HG03432 (cell line): ENCODE results near the gene ALDH1A1.
"Not testable (repeated sequence)": the region's sequence is repeated elsewhere in the genome, so short reads cannot be mapped to it uniquely, and the experiment has no call there.

Source experiments
- ATAC-seq: cut with Tn5 transposase; IDR thresholded peaks from one replicate; pipeline ENCODE4 v1.9.1; 2021; ENCODE audit warnings: mild to moderate bottlenecking, moderate library complexity; ENCODE audit not compliant: unreplicated experiment

ALDH1A1 gene

DNA sequence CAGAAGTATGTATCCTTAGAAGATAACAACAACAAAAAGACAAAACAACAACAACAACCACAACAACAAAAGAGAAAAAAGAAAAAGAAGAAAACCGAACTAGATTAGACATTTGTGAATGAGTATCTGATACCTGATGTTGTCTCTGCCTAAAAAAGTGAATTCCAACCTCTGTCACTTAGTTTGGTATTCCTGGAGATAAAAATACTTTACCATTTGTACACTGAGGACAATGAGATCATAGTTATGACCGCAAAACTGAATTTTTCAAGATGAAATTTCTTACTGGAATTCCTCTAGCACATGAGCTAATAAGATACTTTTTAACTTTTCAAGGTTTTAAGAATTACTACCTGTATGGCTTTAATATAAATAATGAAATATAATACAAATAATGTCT, 54.5 kb downstream of the ALDH1A1 start:
- no peak for ATAC-seq

GRCh38 chr9:72897069-72897649, 55.7 kb downstream of the ALDH1A1 start:
- no peak for ATAC-seq

- ATAC-seq = no peak
Observed at GRCh38 chr9:72896439-72896838, 56.4 kb downstream of the ALDH1A1 start.

- ATAC-seq = no peak
Observed at GRCh38 chr9:72895122-72895521, 57.7 kb downstream of the ALDH1A1 start.

DNA sequence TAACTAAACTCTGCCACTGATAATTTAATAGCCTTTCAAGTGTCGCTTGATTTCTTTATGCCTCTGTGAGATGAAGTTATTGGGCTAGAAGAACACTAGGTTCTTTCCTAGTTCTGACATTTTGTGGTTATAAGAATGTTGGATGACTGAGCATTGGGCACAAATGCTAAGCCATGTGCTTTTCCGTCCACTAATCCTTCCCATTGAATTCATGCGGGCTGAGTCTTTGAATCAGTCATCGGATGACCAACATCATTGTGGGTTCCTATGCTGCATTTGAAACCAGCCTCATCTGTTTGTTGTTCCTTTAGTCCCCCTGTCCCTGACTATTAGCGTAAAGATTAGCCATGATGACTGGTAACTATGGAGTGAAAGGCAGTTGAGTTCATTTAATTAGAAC, 58.5 kb downstream of the ALDH1A1 start:
- no peak for ATAC-seq

DNA sequence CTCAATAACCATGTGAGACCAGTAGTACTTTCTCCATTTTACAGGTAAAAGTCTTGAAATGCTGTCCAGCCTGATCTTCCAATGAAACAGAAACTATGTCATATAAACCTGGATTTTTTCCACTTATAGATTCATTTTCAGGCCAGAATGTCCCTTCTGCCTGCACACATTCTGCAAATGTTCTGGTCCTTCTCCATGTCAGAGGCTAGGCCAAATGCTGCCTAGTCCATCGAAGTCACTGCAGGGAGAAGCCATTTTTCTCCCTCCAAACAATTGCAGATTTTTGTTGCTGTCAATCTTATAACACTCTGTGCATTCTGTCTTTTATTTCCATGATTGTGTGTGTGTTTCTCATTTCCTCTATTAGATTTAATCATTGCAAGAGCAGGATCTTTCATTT, 59.4 kb downstream of the ALDH1A1 start:
- no peak for ATAC-seq

DNA sequence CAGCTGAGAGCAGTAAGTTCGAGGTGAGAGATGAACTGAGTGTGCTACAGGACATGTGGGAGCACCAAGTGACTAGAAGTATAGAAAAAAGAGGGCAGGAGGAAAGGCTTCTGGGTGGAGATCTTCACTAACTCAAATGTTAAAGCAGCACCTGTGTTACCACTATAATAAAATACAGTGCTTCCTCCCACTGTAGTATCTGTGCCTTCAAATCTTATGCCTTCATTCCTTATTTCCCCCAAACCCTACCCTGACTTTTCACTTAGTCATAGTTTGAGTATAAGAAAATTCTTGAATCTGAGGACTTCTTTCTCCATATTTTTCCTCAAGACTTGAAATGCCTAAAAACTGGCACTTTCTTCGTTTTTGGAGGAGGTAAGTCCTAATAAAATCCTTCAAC, 61.8 kb downstream of the ALDH1A1 start:
- ATAC-seq = no peak

- no peak for ATAC-seq
Observed at GRCh38 chr9:72888943-72889342, 63.9 kb downstream of the ALDH1A1 start.

DNA sequence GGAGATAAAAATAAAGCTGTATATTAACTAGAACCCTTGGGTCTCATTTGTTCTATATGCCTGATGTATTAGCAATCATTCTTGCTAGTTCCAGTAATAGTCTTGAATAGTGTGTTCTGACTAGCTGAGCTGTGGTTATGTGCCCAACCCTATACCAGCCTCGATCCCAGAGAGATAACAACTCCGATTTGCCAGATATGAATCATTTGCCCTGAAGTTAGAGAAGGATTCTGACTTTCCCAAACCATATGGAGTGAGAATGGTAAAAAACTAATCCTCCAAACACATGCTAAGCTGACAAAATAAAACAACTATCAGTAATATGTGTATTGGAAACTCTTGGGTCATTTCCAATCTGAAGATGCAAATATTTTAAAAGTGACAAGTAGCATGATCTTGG, 64.8 kb downstream of the ALDH1A1 start:
- ATAC-seq = no peak

DNA sequence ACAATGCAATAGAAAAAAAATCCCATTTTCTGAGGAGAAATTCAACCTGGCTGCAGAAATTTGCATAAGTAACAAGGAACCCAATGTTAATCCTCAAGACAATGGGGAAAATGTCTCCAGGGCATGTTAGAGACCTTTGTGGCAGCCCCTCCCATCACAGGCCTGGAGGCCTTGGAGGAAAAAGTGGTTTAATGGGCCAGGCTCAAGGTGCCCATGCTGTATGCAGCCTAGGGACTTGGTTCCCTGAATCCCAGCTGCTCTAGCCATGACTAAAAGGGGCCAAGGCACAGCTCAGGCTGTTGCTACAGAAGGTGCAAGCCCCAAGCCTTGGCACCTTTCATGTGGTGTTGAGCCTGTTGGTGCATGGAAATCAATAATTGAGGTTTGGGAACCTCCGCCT, 66.5 kb downstream of the ALDH1A1 start:
- no peak for ATAC-seq

GRCh38 chr9:72884508-72884907, 68.3 kb downstream of the ALDH1A1 start:
- no peak for ATAC-seq

GRCh38 chr9:72883875-72884274, 69.0 kb downstream of the ALDH1A1 start:
- ATAC-seq = no peak

GRCh38 chr9:72882117-72882775, 70.6 kb downstream of the ALDH1A1 start:
- ATAC-seq = no peak

DNA sequence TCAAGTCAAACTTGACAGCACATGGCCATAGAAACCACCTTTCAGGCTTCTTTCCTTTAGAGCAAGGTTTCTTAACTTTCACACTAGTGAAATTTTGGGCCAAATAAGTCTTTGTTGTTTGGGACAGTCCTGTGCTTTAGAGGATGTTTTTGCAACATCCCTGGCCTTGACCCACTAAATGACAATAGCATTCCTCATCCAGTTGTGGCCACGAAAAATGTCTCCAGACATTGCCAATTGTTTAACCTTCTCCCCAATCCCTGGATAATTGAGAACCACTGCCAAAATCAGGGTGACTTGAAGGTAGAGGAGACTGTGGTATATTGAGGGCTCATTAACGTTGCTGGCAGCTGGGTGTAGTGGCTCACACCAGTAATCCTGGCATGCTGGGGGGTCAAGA, 72.0 kb downstream of the ALDH1A1 start:
- ATAC-seq = no peak

DNA sequence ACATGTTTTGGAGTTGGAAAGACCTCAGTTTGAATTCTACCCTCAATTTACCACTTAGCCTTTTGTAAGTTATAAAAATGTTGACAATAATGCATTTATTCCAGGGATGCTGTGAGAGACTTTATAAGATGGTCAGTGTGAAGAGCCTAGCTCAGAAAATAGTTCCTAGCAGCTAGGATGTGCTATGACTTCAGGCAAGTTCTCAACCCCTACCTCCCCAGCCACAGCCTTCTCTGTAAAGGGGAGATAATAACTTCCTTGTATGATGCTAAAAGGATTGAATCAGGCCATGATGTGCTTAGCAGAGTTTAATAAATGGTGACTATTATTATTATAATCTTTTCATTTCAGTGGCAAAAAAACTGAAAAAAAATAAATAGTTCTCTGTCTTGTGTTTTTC, 77.6 kb downstream of the ALDH1A1 start:
- ATAC-seq = no peak

DNA sequence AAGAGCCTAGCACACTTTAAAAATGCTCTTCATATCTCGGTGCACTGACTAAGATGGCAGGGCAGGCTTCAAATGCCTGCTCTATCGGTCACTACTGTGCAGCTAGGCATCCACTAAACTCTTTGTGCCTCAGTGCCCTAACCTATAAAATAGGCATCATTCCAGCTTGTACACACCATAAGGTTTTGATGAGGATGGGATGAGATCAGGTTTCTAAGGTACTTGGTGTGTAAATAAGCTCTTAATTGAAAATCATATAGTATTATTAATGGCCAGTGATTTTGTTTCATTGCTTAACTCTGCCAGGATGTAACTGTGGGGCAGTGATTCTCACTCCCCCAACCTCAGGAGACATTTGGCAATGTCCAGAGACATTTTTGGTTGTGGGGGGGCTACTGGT, 78.5 kb downstream of the ALDH1A1 start:
- no peak for ATAC-seq

GRCh38 chr9:72873456-72873855, 79.4 kb downstream of the ALDH1A1 start:
- ATAC-seq = no peak

DNA sequence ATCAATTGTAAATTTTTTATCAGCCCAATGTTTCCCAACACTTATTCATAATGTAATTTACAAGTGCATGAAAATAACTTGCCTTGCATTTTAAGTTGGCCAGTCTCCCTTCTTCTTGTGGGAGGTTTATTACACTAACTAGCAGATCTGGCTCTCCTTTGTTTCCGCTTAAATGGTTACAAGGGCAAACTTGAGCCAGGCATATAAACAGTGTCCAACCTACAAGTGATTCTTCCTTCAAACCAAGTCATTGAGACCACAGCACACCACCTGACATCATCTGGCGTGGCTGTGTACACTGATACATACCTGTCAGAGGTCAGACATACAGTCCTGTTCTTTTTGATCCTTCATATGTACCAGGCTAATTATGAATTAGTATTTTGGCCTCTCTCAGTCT, 80.1 kb downstream of the ALDH1A1 start:
- ATAC-seq = no peak

DNA sequence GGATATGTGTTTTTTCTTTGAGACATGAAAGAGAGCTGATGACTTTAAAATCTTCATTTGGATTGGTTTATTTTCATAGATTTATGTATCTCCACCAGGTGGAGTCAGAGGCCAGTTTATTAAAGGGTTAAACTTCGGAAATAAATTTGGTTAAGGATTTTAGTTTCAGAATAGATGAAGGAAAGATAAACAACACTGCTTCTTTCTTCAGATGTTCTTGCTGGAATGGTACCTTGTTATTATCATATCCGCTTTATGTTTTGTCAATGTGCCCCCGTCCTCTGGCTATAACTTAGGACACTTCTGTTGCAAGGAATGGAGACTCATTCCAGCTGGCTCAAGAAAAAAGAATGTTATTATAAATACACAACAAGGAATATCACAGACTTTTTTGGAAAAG, 81.2 kb downstream of the ALDH1A1 start:
- no peak for ATAC-seq

DNA sequence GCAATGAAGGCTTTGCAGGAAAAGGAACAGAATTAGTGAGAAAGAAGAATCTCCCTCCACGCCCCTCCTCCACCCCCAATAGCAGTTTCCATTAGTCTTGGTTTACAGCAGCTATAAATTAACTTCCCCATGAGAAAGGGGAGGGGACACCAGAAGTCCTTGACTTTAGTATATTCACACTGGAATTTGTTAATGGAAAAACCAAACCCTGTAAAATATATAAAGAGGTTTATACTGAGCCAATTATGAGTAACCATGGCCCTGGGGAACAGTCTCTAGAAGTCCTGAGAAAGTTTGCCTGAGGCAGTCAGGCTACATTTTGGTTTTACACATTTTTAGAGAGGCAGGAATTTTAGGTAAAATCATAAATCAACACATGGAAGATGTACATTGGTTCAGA, 88.5 kb downstream of the ALDH1A1 start:
- ATAC-seq = no peak

DNA sequence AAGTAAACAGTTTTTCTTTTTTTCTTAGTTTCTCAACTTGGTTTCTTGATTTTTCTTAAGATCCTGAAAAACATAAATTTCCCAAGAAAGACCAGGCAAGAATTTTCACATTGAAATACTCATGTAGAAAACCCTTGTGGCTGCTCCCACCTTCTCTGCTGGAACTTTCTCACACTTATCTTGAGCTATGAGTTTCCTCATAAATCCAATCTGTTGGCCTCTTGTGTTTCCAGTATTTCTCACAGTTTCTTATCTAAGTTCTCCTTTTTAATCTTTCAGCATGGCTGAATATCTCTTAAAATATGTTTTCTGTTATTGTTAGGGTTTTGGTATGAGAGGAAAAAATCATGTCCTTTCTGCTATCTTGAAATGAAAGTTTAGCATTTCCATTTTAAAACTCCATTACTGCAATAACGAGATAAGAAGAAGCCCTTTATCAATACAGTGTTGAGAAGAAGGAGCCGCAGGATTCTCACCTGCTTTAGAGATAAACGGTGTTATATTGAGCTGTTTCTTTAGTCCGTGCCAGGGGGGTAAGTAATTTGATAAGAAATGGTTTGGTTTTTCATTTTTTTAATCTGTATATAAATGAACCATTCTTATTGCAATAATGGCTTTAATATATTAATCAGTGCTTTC, 89.3 kb downstream of the ALDH1A1 start:
- no peak for ATAC-seq

DNA sequence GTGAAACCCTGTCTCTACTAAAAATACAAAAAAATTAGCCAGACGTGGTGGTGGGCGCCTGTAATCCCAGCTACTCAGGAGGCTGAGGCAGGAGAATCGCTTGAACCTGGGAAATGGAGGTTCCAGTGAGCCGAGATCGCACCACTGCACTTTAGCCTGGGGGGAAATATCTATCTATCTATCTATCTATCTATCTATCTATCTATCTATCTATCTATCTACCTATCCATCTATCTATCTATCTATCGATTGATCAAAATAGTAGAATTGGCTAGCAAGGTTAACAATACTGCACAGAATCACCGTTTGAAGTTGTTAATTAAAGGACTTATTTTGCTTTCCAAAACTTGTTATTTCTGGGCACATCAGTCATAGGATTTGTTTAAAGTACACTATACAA, 90.1 kb downstream of the ALDH1A1 start:
- not testable (repeated sequence) for ATAC-seq
